ENCODE results near the gene MST1R. TPM values are rescaled to one million over a fixed set of nuclear protein-coding genes. Genes with fewer than 3 reads are reported as not detected.

Gene MST1R
- total RNA-seq = 8.7 and 29.2 TPM in 2 replicates

DNA sequence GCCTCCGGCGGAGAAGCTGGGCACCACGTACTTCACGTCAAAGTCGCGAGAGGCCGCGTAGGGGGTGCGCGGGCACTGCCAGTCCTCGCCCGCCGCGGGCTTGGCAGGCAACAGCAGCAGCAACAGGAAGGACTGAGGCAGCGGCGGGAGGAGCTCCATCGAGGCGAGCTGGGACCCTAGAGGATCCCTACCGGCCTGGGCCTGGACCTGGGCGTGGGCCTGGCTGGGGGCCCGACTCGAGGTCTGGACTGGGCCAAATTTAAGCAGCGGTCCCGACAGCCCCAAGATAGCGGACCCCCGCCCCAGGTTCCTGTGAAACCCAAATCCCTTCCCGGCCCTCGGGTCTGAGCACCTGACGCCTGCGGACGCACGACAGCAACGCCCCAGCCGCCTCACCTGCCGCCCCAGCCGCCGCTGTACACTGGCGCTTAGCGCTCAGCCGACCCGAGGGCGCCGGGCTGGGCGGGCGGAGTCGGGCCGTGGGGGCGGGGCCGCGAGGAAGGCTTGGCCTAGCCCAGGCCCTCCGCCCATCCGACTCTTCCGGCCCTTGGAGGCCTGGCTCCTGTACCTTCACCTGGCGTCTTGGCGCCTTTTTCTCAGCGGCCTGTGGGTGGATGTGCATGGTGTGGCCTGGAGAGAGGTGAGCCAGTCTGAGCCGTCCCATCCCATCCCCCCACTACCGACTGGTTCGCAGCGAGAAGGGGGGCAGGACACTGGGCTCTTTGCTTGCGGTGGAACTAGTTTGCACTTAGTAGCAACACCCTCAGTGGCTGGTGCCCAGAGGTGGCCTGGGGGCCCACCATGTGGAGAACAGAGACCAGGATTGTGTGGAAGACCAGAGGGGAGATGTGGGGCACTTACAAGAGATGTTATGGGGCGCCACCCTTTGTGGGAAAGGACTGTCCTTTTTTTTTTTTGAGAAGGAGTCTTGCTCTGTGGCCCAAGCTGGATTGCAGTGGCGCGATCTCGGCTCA lies at the start of gene MST1R:
TSS of gene MST1R (minus strand) at position 423 of the 974 bp plus-strand sequence. CDS start at position 159, 264 bp downstream.

DNA sequence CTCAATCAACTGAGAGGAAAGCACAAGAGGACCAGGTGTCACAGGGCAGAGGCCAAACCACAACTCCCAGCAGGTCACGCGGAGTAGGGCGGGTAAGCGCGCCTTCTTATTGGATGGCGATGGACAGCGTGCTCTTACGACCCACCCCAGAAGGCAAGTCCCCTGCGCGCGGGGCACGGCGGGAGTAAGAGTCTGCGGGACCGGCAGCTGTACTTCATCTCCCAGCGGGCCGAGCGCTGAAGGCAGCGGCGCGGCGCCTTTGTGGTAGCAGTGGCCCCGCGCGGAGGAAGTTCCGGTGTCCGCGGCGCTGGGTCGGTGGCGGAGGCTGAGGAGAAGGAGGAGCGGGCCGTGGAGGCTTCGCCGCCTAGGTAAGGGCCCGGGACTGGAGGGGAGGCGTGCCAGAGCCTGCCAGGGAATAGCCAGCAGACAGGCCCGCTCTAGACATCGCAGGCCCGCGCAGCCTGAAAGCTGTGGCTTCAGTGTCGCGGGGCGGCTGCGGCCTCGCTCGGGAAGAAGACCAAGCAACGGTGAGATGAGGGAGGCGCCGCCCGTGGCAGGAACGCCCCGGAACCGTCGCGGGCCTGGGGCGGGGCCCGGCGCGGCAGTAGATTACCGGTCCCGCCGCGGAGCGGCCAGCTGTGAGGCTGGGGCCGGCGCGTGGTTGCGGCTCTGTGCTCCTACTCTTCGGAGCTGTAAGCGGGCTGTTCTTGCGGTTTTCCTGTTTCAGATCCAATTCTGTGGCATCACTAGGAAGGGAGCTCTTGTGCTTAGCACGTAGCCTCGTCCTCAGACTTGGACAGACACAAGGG lies 36.4 kb upstream of the MST1R start, which contains the start of gene RBM6:
TSS of gene RBM6 (plus strand) at position 293 of the 809 bp plus-strand sequence. CDS start 22,492 bp downstream, outside the sequence.

GRCh38 chr3:49929291-49930167 lies 25.9 kb upstream of the MST1R start, which contains the start of gene MON1A:
MON1A (minus strand) TSS chr3:49929811; CDS start chr3:49913346, 16,465 bp downstream.

GRCh38 chr3:49869525-49870126 lies 34.0 kb downstream of the MST1R start, which contains the start of gene CAMKV:
CAMKV (minus strand) TSS chr3:49869906; CDS start chr3:49862388, 7,518 bp downstream.

DNA sequence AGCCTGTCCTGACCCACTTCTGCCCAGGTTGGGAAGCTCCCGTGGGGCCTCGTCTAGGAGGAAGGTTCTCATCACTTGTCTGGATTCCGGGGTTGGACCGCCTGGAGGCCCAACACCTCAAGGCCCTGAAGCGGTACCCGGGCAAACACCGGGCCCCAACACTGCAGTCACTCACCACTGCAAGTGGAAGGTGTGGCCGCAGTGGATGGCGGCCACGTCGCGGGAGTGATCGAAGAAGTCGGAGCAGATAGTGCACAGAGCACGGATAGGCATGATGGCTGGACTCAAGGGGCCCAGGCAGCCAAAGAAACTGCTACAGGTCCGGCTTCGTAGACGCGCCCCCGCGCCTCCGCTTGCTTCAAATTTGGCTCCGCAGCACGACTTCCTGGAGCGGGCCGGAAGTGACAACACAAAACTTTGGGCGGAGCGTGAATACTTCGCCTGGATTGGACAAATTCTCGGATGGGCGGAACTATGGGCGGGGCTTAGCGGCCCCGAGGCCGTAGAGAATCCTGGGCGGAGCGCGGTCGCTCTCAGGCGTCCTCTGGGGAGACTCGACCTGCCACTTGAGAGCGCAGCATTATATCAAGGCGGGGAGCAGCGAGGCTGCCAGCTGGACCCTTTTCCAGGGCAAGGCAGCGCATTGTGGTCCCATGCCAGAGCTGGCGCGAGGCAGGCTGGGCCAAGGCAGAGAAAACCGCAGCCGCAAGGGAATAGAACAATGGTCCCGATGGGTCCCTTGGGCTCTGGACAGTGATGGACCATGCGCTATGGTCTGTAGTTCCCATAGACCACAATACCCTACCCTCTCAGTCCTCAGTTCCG lies 47.3 kb downstream of the MST1R start, which contains the start of gene TRAIP:
TSS of gene TRAIP (minus strand) at position 384 of the 825 bp plus-strand sequence. CDS start at position 273, 111 bp downstream.

Other genes starting within 250 kb of the MST1R start
- 208 and 240 TPM in 2 replicates for gene APEH, start 229.5 kb downstream of the MST1R start, total RNA-seq
- 8.3 and 9.4 TPM in 2 replicates for gene MST1, start 214.4 kb downstream of the MST1R start, total RNA-seq
- 17.1 and 19.0 TPM in 2 replicates for gene RNF123, start 214.3 kb downstream of the MST1R start, total RNA-seq
- 0.21 TPM in 1 of 2 replicates, not detected in the other for gene AMIGO3, start 184.2 kb downstream of the MST1R start, total RNA-seq
- 12.1 and 46.5 TPM in 2 replicates for gene GMPPB, start 179.9 kb downstream of the MST1R start, total RNA-seq
- 24.1 TPM in 2 replicates for gene IP6K1, start 117.3 kb downstream of the MST1R start, total RNA-seq
- gene CDHR4, start 104.0 kb downstream of the MST1R start, total RNA-seq = not detected in 2 replicates
- 10.4 and 22.2 TPM in 2 replicates for gene INKA1, start 100.6 kb downstream of the MST1R start, total RNA-seq
- 1.1 and 16.6 TPM in 2 replicates for gene UBA7, start 89.9 kb downstream of the MST1R start, total RNA-seq
- 0.64 and 4.1 TPM in 2 replicates for gene TRAIP, start 47.3 kb downstream of the MST1R start, total RNA-seq
- gene CAMKV, start 34.0 kb downstream of the MST1R start, total RNA-seq = not detected in 2 replicates
- gene MON1A, start 25.9 kb upstream of the MST1R start, total RNA-seq = 14.3 and 16.6 TPM in 2 replicates
- 25.4 and 34.2 TPM in 2 replicates for gene RBM6, start 36.3 kb upstream of the MST1R start, total RNA-seq
- gene RBM5, start 185.0 kb upstream of the MST1R start, total RNA-seq = 66.9 and 72.5 TPM in 2 replicates